Endodermal cell (in vitro differentiated cells): ENCODE results near the gene PPM1L. TPM values are rescaled to one million over a fixed set of nuclear protein-coding genes. Genes with fewer than 3 reads are reported as not detected.

Experiments used
- DNase-seq: peaks from one replicate; pipeline ENCODE4 v3.0.0-alpha.2; 2017
- H3K27ac ChIP-seq: 2 replicates; pipeline ENCODE4 v1.5.1; 2013; ENCODE audit warnings: mild to moderate bottlenecking, low read depth, low read length, moderate library complexity
- H3K27me3 ChIP-seq: 2 replicates; pipeline ENCODE4 v1.6.1; 2013; ENCODE audit warnings: mild to moderate bottlenecking, low read length, moderate library complexity; ENCODE audit not compliant: insufficient read depth, control insufficient read depth, poor library complexity, severe bottlenecking
- H3K36me3 ChIP-seq: 2 replicates; pipeline ENCODE4 v1.7.0; 2013; ENCODE audit warnings: mild to moderate bottlenecking, low read length, moderate library complexity; ENCODE audit not compliant: control insufficient read depth, insufficient read depth
- H3K4me1 ChIP-seq: one replicate; pipeline ENCODE4 v1.7.0; 2013; ENCODE audit warnings: low read length; ENCODE audit not compliant: control insufficient read depth, insufficient read depth
- H3K4me3 ChIP-seq: 2 replicates; pipeline ENCODE4 v1.5.1; 2013; ENCODE audit warnings: mild to moderate bottlenecking, low read length, moderate library complexity
- H3K9ac ChIP-seq: 2 replicates; pipeline ENCODE4 v1.6.1; 2013; ENCODE audit warnings: mild to moderate bottlenecking, low read length, moderate library complexity; ENCODE audit not compliant: poor library complexity, severe bottlenecking; ENCODE audit errors: extremely low read depth
- H3K9me3 ChIP-seq: 2 replicates; pipeline ENCODE4 v1.6.1; 2013; ENCODE audit warnings: mild to moderate bottlenecking, low read length, moderate library complexity; ENCODE audit not compliant: control insufficient read depth
- H3K27ac Mint-ChIP-seq: 2 replicates; pipeline ENCODE4 v1.8.0; 2020; ENCODE audit warnings: mixed read lengths
- H3K27me3 Mint-ChIP-seq: 2 replicates; pipeline ENCODE4 v1.8.0; 2021; ENCODE audit warnings: mild to moderate bottlenecking, mixed read lengths; ENCODE audit not compliant: insufficient read depth
- H3K36me3 Mint-ChIP-seq: 2 replicates; pipeline ENCODE4 v1.8.0; 2020; ENCODE audit warnings: low read depth, mixed read lengths
- H3K4me1 Mint-ChIP-seq: 2 replicates; pipeline ENCODE4 v1.8.0; 2020; ENCODE audit warnings: mixed read lengths
- H3K4me3 Mint-ChIP-seq: 2 replicates; pipeline ENCODE4 v1.8.0; 2020; ENCODE audit warnings: mild to moderate bottlenecking, moderate library complexity, mixed read lengths
- H3K9me3 Mint-ChIP-seq: 2 replicates; pipeline ENCODE4 v1.8.0; 2020; ENCODE audit warnings: mild to moderate bottlenecking, mixed read lengths
- CTCF ChIP-seq: fragments of 200-600 bp; sonication (generic); conservative IDR thresholded peaks from 2 replicates; pipeline ENCODE4 v1.5.0; 2021; ENCODE audit warnings: antibody characterized with exemption, mild to moderate bottlenecking
- WGBS, 2 experiments: methylation state at CpG; one replicate each; pipeline versions ENCODE4 v1.1.5 to v1.1.7; 2013; ENCODE audit warnings: missing lambda C conversion rate in 2 of 2, mixed read lengths in 1 of 2; ENCODE audit not compliant: insufficient coverage in 1 of 2, insufficient read length in 1 of 2; 5-methylcytosine and 5-hydroxymethylcytosine counted together
- total RNA-seq, 2 donors: library from RNA; stranded (reverse); fragmentation: NEBNext Ultra II Directional in 1 of 2; extraction: Animal tissue kit (Norgen Biotek cat#: 25700) in 1 of 2; gene quantifications; 2 replicates in 1 of 2; 3 replicates in 1 of 2; pipeline ENCODE4 v1.2.1, GENCODE V29; 2021

Gene PPM1L
- total RNA-seq, 2 donors from 2014 or later, result 1.6 to 3.3 TPM

- no peak for DNase-seq
- no peak overlapping the region for H3K9ac ChIP-seq
- TF ChIP-seq CTCF, result no peak
- H3K36me3 ChIP-seq, result no peaks in the 10 kb centered on the region
- H3K27ac ChIP-seq, result no peak overlapping the region
- H3K4me1 ChIP-seq, result no peaks in the 10 kb centered on the region
- no peaks in the 10 kb centered on the region for H3K27me3 Mint-ChIP-seq
- 90% methylated on average over 2 of the region's 2 CpGs; no CpG with 5 or more reads in 1 of the 2 experiments for WGBS, 2 experiments
- no peaks in the 10 kb centered on the region for H3K27me3 ChIP-seq
- H3K9me3 ChIP-seq, result no peaks in the 10 kb centered on the region
- H3K4me1 Mint-ChIP-seq, result no peaks in the 10 kb centered on the region
- H3K4me3 ChIP-seq, result no peak overlapping the region
- no peaks in the 10 kb centered on the region for H3K36me3 Mint-ChIP-seq
- no peaks in the 10 kb centered on the region for H3K9me3 Mint-ChIP-seq
- H3K4me3 Mint-ChIP-seq, result no peak overlapping the region
- H3K27ac Mint-ChIP-seq, result no peak overlapping the region
Observed at GRCh38 chr3:160950954-160951353, 194.9 kb downstream of the PPM1L start.

GRCh38 chr3:160951642-160952487, 195.8 kb downstream of the PPM1L start:
- TF ChIP-seq CTCF, result no peak
- no peaks in the 10 kb centered on the region for H3K27me3 Mint-ChIP-seq
- WGBS, 2 experiments, result 93 to 95% methylated on average over 7 to 8 of the region's 8 CpGs

GRCh38 chr3:160953686-160954085, 197.7 kb downstream of the PPM1L start:
- Mint-ChIP-seq H3K4me1 (no peaks in the 10 kb centered on the region), H3K9me3 (no peaks in the 10 kb centered on the region), H3K36me3 (no peaks in the 10 kb centered on the region), H3K27me3 (no peaks in the 10 kb centered on the region), H3K27ac (no peak overlapping the region), H3K4me3 (no peak overlapping the region)
- no peak for DNase-seq
- H3K4me3 ChIP-seq, result no peak overlapping the region
- WGBS, 2 experiments, result 96 to 100% methylated on average over 1 to 3 of the region's 3 CpGs
- H3K4me1 ChIP-seq, result no peaks in the 10 kb centered on the region
- H3K9ac ChIP-seq, result no peak overlapping the region
- H3K27me3 ChIP-seq, result no peaks in the 10 kb centered on the region
- TF ChIP-seq CTCF, result no peak
- H3K9me3 ChIP-seq, result no peaks in the 10 kb centered on the region
- H3K27ac ChIP-seq, result no peak overlapping the region
- no peaks in the 10 kb centered on the region for H3K36me3 ChIP-seq

More at GRCh38 chr3:160951642-160952487, 195.8 kb downstream of the PPM1L start:
- no peak for DNase-seq
- Mint-ChIP-seq H3K4me1 (no peaks in the 10 kb centered on the region), H3K27ac (no peak overlapping the region), H3K9me3 (no peaks in the 10 kb centered on the region), H3K4me3 (no peak overlapping the region), H3K36me3 (no peaks in the 10 kb centered on the region)
- Histone ChIP-seq H3K9me3 (no peaks in the 10 kb centered on the region), H3K9ac (no peak overlapping the region), H3K4me3 (no peak overlapping the region), H3K27me3 (no peaks in the 10 kb centered on the region), H3K36me3 (no peaks in the 10 kb centered on the region), H3K27ac (no peak overlapping the region), H3K4me1 (no peaks in the 10 kb centered on the region)
